OCI-LY7 (cell line): Measurements from ENCODE around the gene PPP1R10. TPM values are rescaled to one million over a fixed set of nuclear protein-coding genes. Genes with fewer than 3 reads are reported as not detected.

Source experiments
- BruUV-seq: library from RNA; stranded (reverse); fragments of 400-500 nt; replicated peaks from 2 replicates; lab custom pipeline; 2021; lab: Mats Ljungman, UMichigan
- CTCF ChIA-PET: fragments of 300-600 bp; sonication (Branson Sonifier 250); formaldehyde crosslinking; loops from one replicate; lab custom pipeline; 2022; ENCODE audit warnings: antibody characterized with exemption; ENCODE audit not compliant: unreplicated experiment; lab: Charles Lee
- POLR2A ChIA-PET: fragments of 300-600 bp; sonication (Branson Sonifier 250); formaldehyde crosslinking; loops from one replicate; lab custom pipeline; 2022; ENCODE audit warnings: antibody characterized with exemption; lab: Charles Lee
- DNase-seq: peaks from one replicate; pipeline ENCODE4 v3.0.0-alpha.2; 2015; ENCODE audit warnings: low spot score
- H2AFZ ChIP-seq: fragments of 200-600 bp; sonication (generic), shearing (Covaris generic); 2 replicates; pipeline ENCODE4 v1.6.1; 2014; ENCODE audit warnings: mild to moderate bottlenecking, antibody characterized with exemption, low read length, moderate library complexity
- H3K27ac ChIP-seq: fragments of 200-600 bp; sonication (generic); 2 replicates; pipeline ENCODE4 v1.5.1; 2014; ENCODE audit warnings: mixed run types, low read depth, mild to moderate bottlenecking, moderate library complexity, low read length, inconsistent platforms; ENCODE audit not compliant: poor library complexity, severe bottlenecking
- H3K36me3 ChIP-seq: fragments of 200-600 bp; sonication (generic); 2 replicates; pipeline ENCODE4 v1.6.1; 2014; ENCODE audit warnings: mild to moderate bottlenecking, antibody characterized with exemption, low read length, moderate library complexity, mixed read lengths; ENCODE audit not compliant: insufficient read depth
- H3K4me1 ChIP-seq: fragments of 200-600 bp; sonication (generic); 2 replicates; pipeline ENCODE4 v1.5.1; 2014; ENCODE audit warnings: mild to moderate bottlenecking, low read length; ENCODE audit not compliant: insufficient read depth, poor library complexity, severe bottlenecking
- H3K4me2 ChIP-seq: fragments of 200-600 bp; sonication (generic); 2 replicates; pipeline ENCODE4 v1.6.1; 2014; ENCODE audit warnings: mild to moderate bottlenecking, low read length
- H3K4me3 ChIP-seq: fragments of 200-600 bp; sonication (generic); 2 replicates; pipeline ENCODE4 v1.5.1; 2014; ENCODE audit warnings: mild to moderate bottlenecking, low read depth, low read length; ENCODE audit not compliant: poor library complexity, severe bottlenecking
- H3K79me2 ChIP-seq: fragments of 200-600 bp; sonication (generic); 2 replicates; pipeline ENCODE4 v1.6.1; 2016; ENCODE audit warnings: low read depth, mild to moderate bottlenecking, low read length, moderate library complexity, mixed read lengths; ENCODE audit not compliant: insufficient read depth
- H3K9me2 ChIP-seq: fragments of 200-600 bp; sonication (generic); 2 replicates; pipeline ENCODE4 v1.6.1; 2016; ENCODE audit warnings: mild to moderate bottlenecking, low read length, mixed read lengths; ENCODE audit not compliant: insufficient read depth
- H3K9me3 ChIP-seq: fragments of 200-600 bp; sonication (generic); 2 replicates; pipeline ENCODE4 v1.6.1; 2014; ENCODE audit warnings: mild to moderate bottlenecking, mixed run types, low read length, mixed read lengths
- H4K20me1 ChIP-seq: fragments of 200-600 bp; sonication (generic); 2 replicates; pipeline ENCODE4 v1.6.1; 2014; ENCODE audit warnings: mild to moderate bottlenecking, antibody characterized with exemption, low read length, moderate library complexity, mixed read lengths; ENCODE audit not compliant: insufficient read depth
- CTCF ChIP-seq: fragments of 200-600 bp; sonication (generic); conservative IDR thresholded peaks from 2 replicates; pipeline ENCODE4 v1.5.1; 2014; ENCODE audit warnings: mild to moderate bottlenecking, antibody characterized with exemption, low read length, moderate library complexity, mixed read lengths
- EZH2phosphoT487 ChIP-seq: fragments of 200-600 bp; sonication (generic); IDR thresholded peaks from 2 replicates; pipeline ENCODE4 v1.6.1; 2018; ENCODE audit warnings: low read depth, borderline replicate concordance, mild to moderate bottlenecking, mixed run types, antibody characterized with exemption, low read length, moderate library complexity, mixed read lengths
- intact Hi-C: fragments of 100-400 bp; cut with micrococcal nuclease; formaldehyde crosslinking; loops from one replicate; pipeline ENCODE4 v1.10.0; 2022; ENCODE audit not compliant: unreplicated experiment
- total RNA-seq, 2 experiments: library from RNA; depleted of rRNA in 1 of 2; stranded (reverse); fragments of >200 nt in 1 of 2; shearing (Covaris generic) in 1 of 2; gene quantifications; 2 replicates each; pipeline ENCODE4 v1.2.3, GENCODE V29; 2014 to 2022

The PPP1R10 gene
- total RNA-seq, 2 experiments from 2014 or later: 126 to 155 TPM

DNA sequence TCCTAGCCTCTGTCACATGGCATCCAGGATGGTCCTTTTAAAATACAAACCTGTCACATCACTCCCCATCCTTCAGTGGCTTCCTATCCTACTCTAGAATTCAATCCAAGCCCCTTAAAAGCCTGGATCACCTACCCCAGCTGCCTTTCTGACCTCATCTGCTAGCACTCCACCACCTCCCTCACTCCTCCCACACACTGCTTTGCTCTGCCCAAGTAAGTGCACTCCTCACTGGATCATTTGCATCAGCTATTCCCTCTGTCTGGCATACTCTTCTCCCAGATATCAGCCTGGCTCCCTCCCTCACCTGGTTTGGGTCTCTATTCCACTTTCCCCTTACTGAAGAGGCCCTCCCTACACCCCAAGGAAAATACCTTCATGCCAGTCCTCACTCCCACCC is 40.4 kb upstream of the PPP1R10 start:
- no peak for TF ChIP-seq EZH2phosphoT487
- no peak for TF ChIP-seq CTCF
- Histone ChIP-seq H3K9me3 (no peaks in the 10 kb centered on the region), H3K4me1 (no peaks in the 10 kb centered on the region), H3K4me3 (no peak overlapping the region), H3K27ac (no peak overlapping the region), H3K9me2 (no peaks in the 10 kb centered on the region), H3K36me3 (peaks cover 88% of the 10 kb centered on the region), H3K4me2 (no peak overlapping the region), H2AFZ (no peak overlapping the region), H3K79me2 (no peaks in the 10 kb centered on the region), H4K20me1 (no peaks in the 10 kb centered on the region)
- no peak for DNase-seq
- POLR2A ChIA-PET: no interaction called here
- no TSS peak for BruUV-seq
- intact Hi-C loops: no loop called here
- CTCF ChIA-PET: no interaction called here

- ChIA-PET POLR2A (no interaction called here), CTCF (no interaction called here)
- H3K27ac ChIP-seq: no peak overlapping the region
- TF ChIP-seq CTCF: no peak
- no peak for TF ChIP-seq EZH2phosphoT487
- H3K36me3 ChIP-seq: peaks cover 88% of the 10 kb centered on the region
- no peaks in the 10 kb centered on the region for H4K20me1 ChIP-seq
- no peaks in the 10 kb centered on the region for H3K9me3 ChIP-seq
- H2AFZ ChIP-seq: no peak overlapping the region
- H3K79me2 ChIP-seq: no peaks in the 10 kb centered on the region
- no TSS peak for BruUV-seq
- H3K4me2 ChIP-seq: no peak overlapping the region
- no peaks in the 10 kb centered on the region for H3K9me2 ChIP-seq
- no peak for DNase-seq
- no peaks in the 10 kb centered on the region for H3K4me1 ChIP-seq
- H3K4me3 ChIP-seq: no peak overlapping the region
- intact Hi-C loops: no loop called here
Measured at GRCh38 chr6:30656513-30656912, 39.5 kb upstream of the PPP1R10 start.

DNA sequence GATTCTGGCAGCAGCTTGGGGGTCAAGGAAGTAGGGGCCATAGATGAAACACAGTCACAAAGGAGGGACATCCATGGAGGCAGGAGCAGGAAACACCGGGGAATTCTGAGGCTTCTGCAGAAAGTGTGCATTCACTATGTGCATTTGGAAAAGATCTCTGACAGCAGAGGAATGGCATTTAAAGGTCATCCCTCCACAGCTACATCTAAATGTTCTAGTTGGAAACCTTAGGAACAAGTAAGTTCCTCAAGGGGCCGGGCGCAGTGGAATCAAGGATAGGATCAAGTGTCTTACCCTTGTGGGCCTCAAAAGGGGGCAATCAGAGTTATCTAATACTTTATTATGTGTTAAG is 38.7 kb upstream of the PPP1R10 start:
- DNase-seq: no peak
- POLR2A ChIA-PET: no interaction called here
- BruUV-seq: no TSS peak
- CTCF ChIA-PET: no interaction called here
- Histone ChIP-seq H3K9me2 (no peaks in the 10 kb centered on the region), H2AFZ (no peak overlapping the region), H3K4me1 (no peaks in the 10 kb centered on the region), H3K4me2 (no peak overlapping the region), H3K27ac (no peak overlapping the region), H3K9me3 (no peaks in the 10 kb centered on the region), H4K20me1 (no peaks in the 10 kb centered on the region), H3K36me3 (peaks cover 91% of the 10 kb centered on the region), H3K79me2 (no peaks in the 10 kb centered on the region), H3K4me3 (no peak overlapping the region)
- no peak for TF ChIP-seq CTCF
- intact Hi-C loops: no loop called here
